ENCODE data around the gene ARHGAP26. TPM values are rescaled to one million over a fixed set of nuclear protein-coding genes. Genes with fewer than 3 reads are reported as not detected.

Gene ARHGAP26
- total and polyA plus RNA-seq, 2 donors (not counting 1 experiment from before 2014, with no cell fraction given) = 4.1 to 6.8 TPM

- Histone ChIP-seq H3K79me2 (ENCODE audit: control insufficient read depth, insufficient read depth, low read length) (no peaks in the 10 kb centered on the region), H3K4me3 (replicated peaks in 1 of 4; ENCODE audit: control extremely low read depth in 1 of 4, insufficient read depth in 1 of 4, low read depth in 3 of 4, low read length in 4 of 4) (no peak overlapping the region), H3K4me1 (ENCODE audit: control insufficient read depth, extremely low read depth, insufficient read depth, low read length) (peaks cover 40% of the 10 kb centered on the region), H3K36me3 (ENCODE audit: control insufficient read depth, insufficient read depth, low read length) (no peaks in the 10 kb centered on the region), H3K4me2 (ENCODE audit: extremely low read depth, insufficient read depth, low read length) (no peak overlapping the region), H3K27ac (ENCODE audit: insufficient read depth, low read length) (no peak overlapping the region), H4K20me1 (ENCODE audit: control insufficient read depth, extremely low read depth, insufficient read depth, low read length) (no peaks in the 10 kb centered on the region), H3K9ac (ENCODE audit: insufficient read depth, low read length) (no peak overlapping the region), H2AFZ (ENCODE audit: low read length) (no peak overlapping the region), H3K27me3 (ENCODE audit: control insufficient read depth, insufficient read depth, low read length) (no peaks in the 10 kb centered on the region), H3K9me3 (ENCODE audit: control insufficient read depth, insufficient read depth, low read depth, low read length) (no peaks in the 10 kb centered on the region)
- no peak for TF ChIP-seq EZH2 (IDR thresholded peaks at IDR 0.05; ENCODE audit: low read length, missing control alignments)
- TF ChIP-seq, protein P1, sequence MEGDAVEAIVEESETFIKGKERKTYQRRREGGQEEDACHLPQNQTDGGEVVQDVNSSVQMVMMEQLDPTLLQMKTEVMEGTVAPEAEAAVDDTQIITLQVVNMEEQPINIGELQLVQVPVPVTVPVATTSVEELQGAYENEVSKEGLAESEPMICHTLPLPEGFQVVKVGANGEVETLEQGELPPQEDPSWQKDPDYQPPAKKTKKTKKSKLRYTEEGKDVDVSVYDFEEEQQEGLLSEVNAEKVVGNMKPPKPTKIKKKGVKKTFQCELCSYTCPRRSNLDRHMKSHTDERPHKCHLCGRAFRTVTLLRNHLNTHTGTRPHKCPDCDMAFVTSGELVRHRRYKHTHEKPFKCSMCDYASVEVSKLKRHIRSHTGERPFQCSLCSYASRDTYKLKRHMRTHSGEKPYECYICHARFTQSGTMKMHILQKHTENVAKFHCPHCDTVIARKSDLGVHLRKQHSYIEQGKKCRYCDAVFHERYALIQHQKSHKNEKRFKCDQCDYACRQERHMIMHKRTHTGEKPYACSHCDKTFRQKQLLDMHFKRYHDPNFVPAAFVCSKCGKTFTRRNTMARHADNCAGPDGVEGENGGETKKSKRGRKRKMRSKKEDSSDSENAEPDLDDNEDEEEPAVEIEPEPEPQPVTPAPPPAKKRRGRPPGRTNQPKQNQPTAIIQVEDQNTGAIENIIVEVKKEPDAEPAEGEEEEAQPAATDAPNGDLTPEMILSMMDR (conservative IDR thresholded peaks at IDR 0.05 in 1 of 2, IDR thresholded peaks at IDR 0.05 in 1 of 2; ENCODE audit: low read depth in 1 of 2, low read length in 2 of 2) = no peak
- DNase-seq (ENCODE audit: low read depth in 2 of 2) = no peak
Measured at GRCh38 chr5:143247134-143247815, 477.1 kb downstream of the ARHGAP26 start.

DNA sequence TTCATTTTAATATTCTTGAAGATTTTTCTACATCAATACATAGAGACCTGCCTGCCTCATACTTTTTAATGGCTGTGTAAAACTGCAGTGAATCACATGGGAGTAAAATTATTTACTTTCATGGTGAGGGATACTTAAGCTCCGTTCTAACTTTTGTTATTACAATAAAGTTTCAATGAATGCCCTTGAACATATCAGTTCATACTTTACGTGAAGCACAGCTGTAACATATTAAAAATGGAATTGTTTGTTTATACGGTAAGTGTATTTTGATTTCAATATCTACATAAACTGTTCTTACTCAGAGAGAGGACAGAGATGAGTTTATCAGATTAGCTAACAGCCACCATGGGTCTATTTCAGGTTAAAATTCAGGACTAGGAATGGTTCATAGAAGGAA lies 478.2 kb downstream of the ARHGAP26 start:
- Histone ChIP-seq H3K9me3 (ENCODE audit: control insufficient read depth, insufficient read depth, low read depth, low read length) (no peaks in the 10 kb centered on the region), H3K4me3 (replicated peaks in 1 of 4; ENCODE audit: control extremely low read depth in 1 of 4, insufficient read depth in 1 of 4, low read depth in 3 of 4, low read length in 4 of 4) (no peak overlapping the region), H3K27me3 (ENCODE audit: control insufficient read depth, insufficient read depth, low read length) (no peaks in the 10 kb centered on the region), H3K4me1 (ENCODE audit: control insufficient read depth, extremely low read depth, insufficient read depth, low read length) (peaks cover 31% of the 10 kb centered on the region), H3K36me3 (ENCODE audit: control insufficient read depth, insufficient read depth, low read length) (no peaks in the 10 kb centered on the region), H3K27ac (ENCODE audit: insufficient read depth, low read length) (peak overlapping the region; percentile 59), H2AFZ (ENCODE audit: low read length) (no peak overlapping the region), H3K4me2 (ENCODE audit: extremely low read depth, insufficient read depth, low read length) (peak overlapping the region; percentile 28), H3K9ac (ENCODE audit: insufficient read depth, low read length) (no peak overlapping the region), H4K20me1 (ENCODE audit: control insufficient read depth, extremely low read depth, insufficient read depth, low read length) (no peaks in the 10 kb centered on the region), H3K79me2 (ENCODE audit: control insufficient read depth, insufficient read depth, low read length) (no peaks in the 10 kb centered on the region)
- DNase-seq (ENCODE audit: low read depth in 2 of 2) = peak in 1 of 2 donors; percentile 69
- TF ChIP-seq, protein P1 (conservative IDR thresholded peaks at IDR 0.05 in 1 of 2, IDR thresholded peaks at IDR 0.05 in 1 of 2; ENCODE audit: low read depth in 1 of 2, low read length in 2 of 2) = no peak
- TF ChIP-seq EZH2 (IDR thresholded peaks at IDR 0.05; ENCODE audit: low read length, missing control alignments) = no peak

- Histone ChIP-seq H3K4me3 (replicated peaks in 1 of 4; ENCODE audit: control extremely low read depth in 1 of 4, insufficient read depth in 1 of 4, low read depth in 3 of 4, low read length in 4 of 4) (no peak overlapping the region), H3K9me3 (ENCODE audit: control insufficient read depth, insufficient read depth, low read depth, low read length) (no peaks in the 10 kb centered on the region), H3K4me2 (ENCODE audit: extremely low read depth, insufficient read depth, low read length) (peak overlapping the region; percentile 28), H2AFZ (ENCODE audit: low read length) (no peak overlapping the region), H3K36me3 (ENCODE audit: control insufficient read depth, insufficient read depth, low read length) (no peaks in the 10 kb centered on the region), H3K4me1 (ENCODE audit: control insufficient read depth, extremely low read depth, insufficient read depth, low read length) (peaks cover 27% of the 10 kb centered on the region), H3K79me2 (ENCODE audit: control insufficient read depth, insufficient read depth, low read length) (no peaks in the 10 kb centered on the region), H3K27ac (ENCODE audit: insufficient read depth, low read length) (peak overlapping the region; percentile 59), H3K9ac (ENCODE audit: insufficient read depth, low read length) (no peak overlapping the region), H4K20me1 (ENCODE audit: control insufficient read depth, extremely low read depth, insufficient read depth, low read length) (no peaks in the 10 kb centered on the region), H3K27me3 (ENCODE audit: control insufficient read depth, insufficient read depth, low read length) (no peaks in the 10 kb centered on the region)
- DNase-seq (ENCODE audit: low read depth in 2 of 2) = peak; percentile 88 to 92
- TF ChIP-seq, protein P1 (conservative IDR thresholded peaks at IDR 0.05 in 1 of 2, IDR thresholded peaks at IDR 0.05 in 1 of 2; ENCODE audit: low read depth in 1 of 2, low read length in 2 of 2) = no peak
- no peak for TF ChIP-seq EZH2 (IDR thresholded peaks at IDR 0.05; ENCODE audit: low read length, missing control alignments)
Measured at GRCh38 chr5:143248822-143249579, 478.8 kb downstream of the ARHGAP26 start.
